Lower lobe of right lung (tissue), 2 donors: Measurements from ENCODE around the gene SCRN1. TPM values are rescaled to one million over a fixed set of nuclear protein-coding genes. Genes with fewer than 3 reads are reported as not detected.

Source experiments
- ATAC-seq, 2 donors: fragments of 200-7000 bp; cut with Tn5 transposase; one replicate each; pipeline ENCODE4 v1.9.1; 2020 to 2022; ENCODE audit warnings: mild to moderate bottlenecking in 2 of 2, moderate library complexity in 2 of 2
- DNase-seq: peaks from one replicate; pipeline ENCODE4 v3.0.0-alpha.2; 2020
- H3K27ac ChIP-seq: fragments of 200-600 bp; one replicate; pipeline ENCODE4 v1.8.0; 2022
- H3K27me3 ChIP-seq: fragments of 200-600 bp; one replicate; pipeline ENCODE4 v1.8.0; 2022; ENCODE audit warnings: low read depth
- H3K36me3 ChIP-seq: fragments of 200-600 bp; one replicate; pipeline ENCODE4 v1.8.0; 2022; ENCODE audit warnings: mild to moderate bottlenecking
- H3K4me1 ChIP-seq: fragments of 200-600 bp; one replicate; pipeline ENCODE4 v1.8.0; 2022
- H3K4me3 ChIP-seq: fragments of 200-600 bp; one replicate; pipeline ENCODE4 v1.8.0; 2022; ENCODE audit warnings: mild to moderate bottlenecking
- H3K9me3 ChIP-seq: fragments of 200-600 bp; one replicate; pipeline ENCODE4 v1.8.0; 2022
- intact Hi-C: fragments of 100-400 bp; cut with DNase I; formaldehyde crosslinking; loops from one replicate; pipeline ENCODE4 v1.11.0; 2022
- total RNA-seq: library from RNA; stranded (reverse); fragmentation: NEBNext Ultra II Directional; extraction: Animal tissue kit (Norgen Biotek cat#: 25700); gene quantifications from one replicate; pipeline ENCODE4 v1.2.1, GENCODE V29; 2021
- TF ChIP-seq, protein P1 (sequence below): fragments of 200-600 bp; IDR thresholded peaks from one replicate; pipeline ENCODE4 v1.8.0; 2022; ENCODE audit warnings: antibody characterized with exemption, mild to moderate bottlenecking
- donor health status: DM: no; HTN: yes; CAD: no; lungs with severe emphysema.

The SCRN1 gene
- total RNA-seq, 1 donor from 2014 or later: 28.2 TPM

DNA sequence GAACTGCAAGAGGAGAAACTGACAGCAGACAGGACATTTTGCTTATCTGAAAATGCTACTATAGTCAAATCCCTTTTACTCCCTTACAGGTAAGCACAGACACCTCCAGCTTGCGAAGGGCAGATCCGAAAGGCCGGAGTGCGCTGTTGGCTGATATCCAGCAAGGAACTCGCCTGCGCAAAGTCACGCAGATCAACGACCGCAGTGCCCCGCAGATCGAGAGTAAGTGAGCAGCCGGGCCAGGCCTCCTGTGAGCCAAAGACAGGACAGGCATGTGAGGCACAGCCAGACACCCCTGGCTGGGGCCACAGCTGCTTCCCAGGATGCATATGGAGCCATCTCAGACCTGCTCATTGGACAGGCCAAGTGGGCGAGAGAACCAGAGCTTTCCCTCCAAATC, 113.9 kb downstream of the SCRN1 start:
- DNase-seq (no peak), ATAC-seq (no peak)
- no peaks in the 10 kb centered on the region for H3K4me1 ChIP-seq
- H3K27me3 ChIP-seq: peaks cover 4% of the 10 kb centered on the region
- intact Hi-C loops: no loop called here
- H3K36me3 ChIP-seq: no peaks in the 10 kb centered on the region
- TF ChIP-seq, protein P1, sequence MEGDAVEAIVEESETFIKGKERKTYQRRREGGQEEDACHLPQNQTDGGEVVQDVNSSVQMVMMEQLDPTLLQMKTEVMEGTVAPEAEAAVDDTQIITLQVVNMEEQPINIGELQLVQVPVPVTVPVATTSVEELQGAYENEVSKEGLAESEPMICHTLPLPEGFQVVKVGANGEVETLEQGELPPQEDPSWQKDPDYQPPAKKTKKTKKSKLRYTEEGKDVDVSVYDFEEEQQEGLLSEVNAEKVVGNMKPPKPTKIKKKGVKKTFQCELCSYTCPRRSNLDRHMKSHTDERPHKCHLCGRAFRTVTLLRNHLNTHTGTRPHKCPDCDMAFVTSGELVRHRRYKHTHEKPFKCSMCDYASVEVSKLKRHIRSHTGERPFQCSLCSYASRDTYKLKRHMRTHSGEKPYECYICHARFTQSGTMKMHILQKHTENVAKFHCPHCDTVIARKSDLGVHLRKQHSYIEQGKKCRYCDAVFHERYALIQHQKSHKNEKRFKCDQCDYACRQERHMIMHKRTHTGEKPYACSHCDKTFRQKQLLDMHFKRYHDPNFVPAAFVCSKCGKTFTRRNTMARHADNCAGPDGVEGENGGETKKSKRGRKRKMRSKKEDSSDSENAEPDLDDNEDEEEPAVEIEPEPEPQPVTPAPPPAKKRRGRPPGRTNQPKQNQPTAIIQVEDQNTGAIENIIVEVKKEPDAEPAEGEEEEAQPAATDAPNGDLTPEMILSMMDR: no peak
- no peak overlapping the region for H3K27ac ChIP-seq
- no peak overlapping the region for H3K4me3 ChIP-seq
- H3K9me3 ChIP-seq: no peaks in the 10 kb centered on the region

DNA sequence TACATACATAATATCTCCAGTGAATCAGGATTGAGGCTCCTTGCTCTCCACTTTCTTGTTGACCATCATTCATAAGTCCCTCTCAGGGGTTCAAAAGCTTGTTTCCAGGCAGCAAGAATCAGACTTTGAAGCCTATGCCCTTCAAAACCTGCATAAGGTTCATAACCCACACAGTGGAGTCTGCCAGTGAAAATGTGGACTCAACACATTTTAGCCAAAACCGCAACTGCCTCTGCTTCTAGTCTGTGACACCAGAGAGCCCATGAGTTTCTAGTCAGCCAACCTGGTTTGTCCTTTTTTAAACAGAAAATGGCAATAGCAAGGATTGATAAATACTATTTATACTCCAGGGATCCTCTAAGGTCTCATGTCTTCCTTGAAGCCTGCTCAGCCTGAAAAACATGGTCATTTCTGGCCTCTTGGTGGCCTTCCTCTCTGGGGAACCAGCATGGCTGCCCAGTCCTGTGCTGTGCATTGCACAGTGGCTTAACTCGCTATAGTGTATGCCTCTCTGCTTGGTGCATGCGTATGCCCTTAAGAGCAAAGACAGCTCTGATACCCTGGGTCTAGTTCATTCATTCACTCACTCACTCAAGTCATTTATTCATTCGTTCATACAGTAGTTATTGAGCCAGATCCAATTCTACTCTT, 115.8 kb downstream of the SCRN1 start:
- no peaks in the 10 kb centered on the region for H3K4me1 ChIP-seq
- DNase-seq: no peak
- H3K9me3 ChIP-seq: no peaks in the 10 kb centered on the region
- no peak overlapping the region for H3K4me3 ChIP-seq
- H3K27ac ChIP-seq: no peak overlapping the region
- H3K36me3 ChIP-seq: no peaks in the 10 kb centered on the region
- no peak for ATAC-seq
- TF ChIP-seq, protein P1: no peak
- intact Hi-C loops: no loop called here
- H3K27me3 ChIP-seq: peaks cover 4% of the 10 kb centered on the region

DNA sequence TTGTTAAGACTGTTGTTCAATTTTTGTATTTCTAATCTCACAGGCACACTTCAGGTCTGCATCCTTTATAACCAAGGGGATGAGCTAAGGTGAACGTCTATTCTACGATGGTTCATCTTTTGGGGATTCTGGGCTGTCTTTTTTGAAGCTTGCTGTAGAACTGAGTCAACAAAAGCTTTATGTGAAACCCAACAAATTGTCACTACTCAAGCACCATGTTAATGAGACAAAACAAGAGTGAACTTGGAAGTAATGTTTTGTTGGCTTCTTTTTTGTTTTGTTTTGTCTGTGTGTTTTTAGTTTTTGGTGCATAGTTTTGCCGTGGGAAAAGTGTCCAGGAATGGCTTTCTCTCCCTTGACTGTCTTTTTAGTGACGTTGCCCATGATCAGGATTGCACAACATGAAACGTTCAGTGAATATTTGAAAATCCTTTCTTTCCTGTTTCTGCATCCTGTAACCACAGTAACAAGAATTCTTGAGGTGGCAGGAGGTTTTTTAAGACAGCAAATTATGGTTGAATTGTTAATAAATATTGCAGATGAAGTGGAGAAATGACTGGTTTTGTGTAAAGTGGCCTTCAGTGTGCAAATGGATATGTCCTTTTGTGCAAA, 117.7 kb downstream of the SCRN1 start:
- ATAC-seq (no peak), DNase-seq (no peak)
- Histone ChIP-seq H3K9me3 (no peaks in the 10 kb centered on the region), H3K27me3 (peaks cover 4% of the 10 kb centered on the region), H3K36me3 (no peaks in the 10 kb centered on the region), H3K4me1 (peaks cover 1% of the 10 kb centered on the region), H3K4me3 (no peak overlapping the region), H3K27ac (no peak overlapping the region)
- intact Hi-C loops: no loop called here
- TF ChIP-seq, protein P1: no peak

Other genes with a start within 250 kb of the SCRN1 start
- gene WIPF3, start 183.3 kb downstream of the SCRN1 start, total RNA-seq: 0.95 TPM
- gene FKBP14, start 36.9 kb upstream of the SCRN1 start, total RNA-seq: 11.7 TPM
- 8.8 TPM for gene PLEKHA8, start 38.6 kb upstream of the SCRN1 start, total RNA-seq
- gene MTURN, start 145.2 kb upstream of the SCRN1 start, total RNA-seq: 39.4 TPM